Stimulated activated CD4-positive, alpha-beta T cell treated with anti-CD3 and anti-CD28 coated beads, TNF-alpha, amount 100 ng/mL, for 4 hours (primary cell): ENCODE data around the gene EIF3B.
"Not testable (repeated sequence)": the region's sequence is repeated elsewhere in the genome, so short reads cannot be mapped to it uniquely, and the experiment has no call there.

ENCODE experiments used
- DNase-seq, 3 experiments: peaks; one replicate each; pipeline ENCODE4 v3.0.0-alpha.2; 2020; ENCODE audit warnings: low read depth in 3 of 3

The EIF3B gene

GRCh38 chr7:2399848-2400587, 45.4 kb downstream of the EIF3B start:
- no peak for DNase-seq

DNA sequence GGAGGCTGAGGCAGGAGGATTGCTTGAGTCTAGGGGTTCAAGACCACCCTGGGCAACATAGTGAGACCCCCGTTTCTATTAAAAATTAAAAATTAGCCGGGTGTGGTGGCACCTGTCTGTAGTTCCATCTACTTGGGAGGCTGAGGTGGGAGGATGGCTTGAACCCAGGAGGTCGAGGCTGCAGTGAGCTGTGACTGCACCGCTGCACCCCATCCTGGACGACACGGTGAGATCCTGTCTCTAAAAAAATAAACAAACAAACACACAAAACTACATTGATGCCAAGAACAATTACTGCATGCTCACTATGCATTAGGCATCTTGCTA, 48.0 kb downstream of the EIF3B start:
- no peak for DNase-seq

DNA sequence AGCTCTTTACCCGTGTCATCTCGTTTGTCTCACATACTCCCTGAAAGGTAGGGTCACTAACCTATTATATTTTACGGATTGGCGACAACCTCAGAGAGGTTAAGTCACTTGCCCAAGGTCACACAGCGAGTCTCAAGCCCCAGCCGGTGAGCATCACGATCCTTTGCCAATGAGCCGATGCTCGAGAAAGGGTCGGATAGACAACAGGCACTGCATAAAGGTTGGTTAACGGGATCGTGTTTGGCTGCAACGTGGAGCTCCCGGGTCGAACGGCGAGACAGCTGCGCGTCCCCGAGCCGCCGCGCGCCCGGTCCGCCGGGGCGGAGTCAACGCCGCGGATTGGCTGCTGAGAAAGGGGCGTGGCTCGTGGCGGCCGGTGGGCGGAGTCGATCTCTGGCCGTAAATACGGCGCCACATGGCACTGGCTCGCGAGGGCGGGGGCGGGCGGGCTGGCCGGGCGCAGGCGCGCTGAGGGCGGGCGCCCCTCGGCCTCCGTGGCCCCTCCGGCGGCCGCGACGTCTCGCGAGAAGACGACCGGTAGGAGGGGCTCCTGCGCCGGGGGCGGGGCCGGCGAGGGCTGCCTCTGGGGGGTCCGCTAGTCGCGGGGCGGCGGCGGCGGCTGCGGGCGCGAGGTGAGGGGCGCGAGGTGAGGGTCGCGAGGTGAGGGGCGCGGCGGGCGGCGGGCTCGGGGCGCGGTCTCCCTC, 48.5 kb downstream of the EIF3B start, which contains the start of gene CHST12:
Gene CHST12, plus strand, starts transcription at position 598 of the 704 bp plus-strand sequence. CDS start 29,029 bp downstream, outside the sequence.
- DNase-seq, result peak; percentile 86 to 91 (median 89)

- peak in 1 of 3 experiments; percentile 19 for DNase-seq
Observed at GRCh38 chr7:2403718-2404648, 49.4 kb downstream of the EIF3B start.

DNA sequence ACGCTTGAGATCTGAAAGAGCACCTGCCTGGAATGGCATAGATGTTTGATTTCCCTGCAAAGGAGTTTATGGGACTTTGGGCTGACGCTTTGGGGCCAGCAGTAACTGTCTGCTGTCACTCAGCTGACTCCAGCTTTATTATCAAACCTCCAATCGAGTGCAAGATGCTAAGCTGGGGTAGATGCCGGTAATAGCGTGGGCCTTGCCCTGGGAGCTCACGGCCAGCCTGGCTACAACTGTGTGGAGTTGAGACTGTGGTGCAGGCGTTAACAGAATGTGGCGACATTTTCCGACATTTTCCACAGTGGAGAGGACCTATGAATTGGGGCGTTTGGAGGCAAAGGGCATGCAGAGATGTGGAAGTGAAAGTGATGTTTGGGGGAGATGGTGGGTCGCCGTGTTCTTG, 50.1 kb downstream of the EIF3B start:
- no peak for DNase-seq

DNA sequence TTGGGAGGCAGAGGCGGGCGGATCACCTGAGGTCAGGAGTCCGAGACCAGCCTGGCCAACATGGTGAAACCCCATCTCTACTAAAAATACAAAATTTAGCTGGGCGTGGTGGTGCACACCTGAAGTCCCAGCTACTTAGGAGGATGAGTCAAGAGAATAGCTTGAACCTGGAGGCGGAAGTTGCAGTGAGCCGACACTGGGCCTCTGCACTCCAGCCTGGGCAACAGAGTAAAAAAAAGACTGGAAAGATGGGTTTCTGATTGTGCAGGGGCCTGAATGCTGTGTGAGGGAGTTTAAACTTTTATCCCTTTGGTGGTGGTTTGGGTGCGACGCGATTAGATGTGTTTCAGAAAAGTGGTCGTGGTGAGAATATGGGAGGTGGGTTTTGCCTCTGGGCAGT, 50.6 kb downstream of the EIF3B start:
- DNase-seq, result no peak

- peak in 1 of 3 experiments; percentile 25 for DNase-seq
Observed at GRCh38 chr7:2405601-2406345, 51.1 kb downstream of the EIF3B start.

DNA sequence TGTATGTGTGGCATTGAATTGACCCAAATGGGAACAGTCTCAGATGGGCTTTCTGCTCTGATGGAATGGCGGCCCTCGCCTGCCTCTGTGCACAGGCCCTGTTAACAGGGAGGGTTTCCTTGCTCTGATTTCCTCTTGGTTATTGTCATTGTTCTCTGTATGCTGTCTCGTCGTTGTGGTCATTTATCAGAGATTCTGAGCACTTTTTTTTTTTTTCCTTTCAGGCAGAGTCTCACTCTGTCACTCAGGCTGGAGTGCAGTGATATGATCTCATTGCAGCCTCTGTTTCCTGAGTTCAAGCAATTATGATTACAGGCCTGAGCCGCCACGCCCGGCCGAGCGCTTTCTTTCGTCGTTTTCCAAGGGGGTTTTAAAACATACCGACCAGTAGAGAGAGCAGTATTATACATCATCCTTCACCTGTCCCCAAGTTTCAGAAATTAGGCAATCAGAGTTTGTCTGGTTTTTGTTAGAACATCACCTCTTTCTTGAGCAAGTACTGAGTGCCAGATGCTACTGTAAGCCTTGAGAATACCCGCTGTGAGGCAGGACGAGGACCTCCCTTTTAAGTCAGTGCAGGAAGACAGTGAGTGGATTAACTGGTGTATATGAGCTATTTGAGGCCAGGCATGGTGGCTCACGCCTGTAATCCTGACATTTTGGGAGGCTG, 55.3 kb downstream of the EIF3B start:
- no peak for DNase-seq

DNA sequence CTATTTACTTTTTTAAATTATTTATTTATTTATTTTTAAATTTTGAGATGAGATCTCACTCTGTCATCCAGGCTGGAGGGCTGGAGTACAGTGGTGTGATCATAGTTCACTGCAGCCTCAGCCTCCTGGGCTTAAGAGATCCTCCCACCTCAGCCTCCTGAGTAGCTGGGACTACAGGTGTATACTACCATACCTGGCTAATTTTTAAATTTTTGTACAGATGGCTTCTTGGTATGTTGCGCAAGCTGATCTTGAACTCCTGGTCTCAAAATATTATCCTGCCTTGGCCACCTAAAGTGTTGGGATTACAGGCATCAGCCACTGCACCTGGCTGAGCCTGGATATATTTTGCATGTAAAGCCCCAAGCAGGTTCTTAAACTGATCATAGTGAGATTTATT, 56.4 kb downstream of the EIF3B start:
- no peak for DNase-seq

GRCh38 chr7:2411815-2412586, 57.4 kb downstream of the EIF3B start:
- DNase-seq, result no peak

DNA sequence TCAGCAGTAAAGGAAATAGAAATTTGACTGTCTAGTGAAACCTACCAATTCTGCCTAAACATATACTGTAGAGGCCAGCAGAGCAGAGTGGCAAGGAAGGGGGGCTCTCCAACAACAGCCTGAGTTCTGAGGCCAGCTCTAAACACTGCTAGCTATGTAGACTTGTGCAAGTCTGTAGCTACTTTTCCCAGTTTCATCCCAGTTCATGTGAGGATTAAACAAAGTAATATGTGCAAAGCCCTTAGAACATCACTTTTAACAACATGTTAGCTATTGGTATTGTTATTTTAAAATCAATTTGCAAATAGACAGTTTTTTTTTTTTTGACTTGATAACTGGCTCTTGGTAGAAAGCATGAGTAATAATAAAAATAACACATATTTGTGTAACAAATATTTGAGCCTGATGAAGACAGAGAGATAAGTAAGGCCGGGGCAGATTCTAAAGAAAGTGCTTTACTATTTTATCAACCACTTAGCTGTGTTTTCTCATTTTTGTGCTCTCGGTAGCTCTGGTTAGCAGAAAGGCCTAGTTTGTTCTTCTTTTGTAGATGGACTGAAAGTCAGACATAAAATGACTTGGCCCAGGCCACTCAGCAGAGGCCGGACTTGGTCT, 58.1 kb downstream of the EIF3B start:
- no peak for DNase-seq

DNA sequence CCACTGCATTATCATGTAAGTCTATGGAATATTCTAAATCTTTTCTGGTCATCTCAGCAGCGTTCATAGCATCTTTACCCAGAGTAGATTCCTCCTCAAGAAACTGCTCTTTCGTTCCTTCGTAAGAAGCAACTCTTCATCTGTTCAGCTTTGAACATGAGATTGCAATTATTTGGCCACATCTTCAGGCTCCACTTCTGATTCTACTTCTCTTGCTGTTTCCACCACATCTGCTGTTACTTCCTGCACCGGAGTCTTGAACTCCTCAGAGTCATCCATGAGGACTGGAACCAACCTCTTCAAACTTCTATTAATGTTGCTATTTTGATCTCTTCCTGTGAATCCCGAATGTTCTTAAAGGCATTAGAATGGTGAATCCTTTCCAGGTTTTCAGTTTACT, 61.4 kb downstream of the EIF3B start:
- DNase-seq, result no peak

DNA sequence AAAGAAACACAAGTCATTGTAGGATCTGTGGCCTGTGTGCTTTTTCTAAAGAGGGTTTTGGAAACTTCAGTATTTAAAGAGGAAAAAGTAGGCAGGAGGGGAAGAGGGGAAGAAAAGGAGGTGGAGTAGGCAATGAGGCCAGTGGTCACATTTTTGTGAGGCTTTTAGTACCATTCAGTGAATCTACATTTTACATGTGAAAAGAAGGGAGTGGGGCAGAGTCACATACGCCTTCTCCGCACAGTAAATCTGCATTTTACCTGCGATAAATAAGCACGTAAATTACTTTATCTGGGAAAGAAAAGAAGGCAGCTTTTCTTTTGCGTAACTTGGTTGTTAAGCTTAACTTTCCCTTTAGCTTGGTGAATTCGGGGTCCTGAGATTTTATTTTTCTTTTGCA, 62.0 kb downstream of the EIF3B start:
- no peak for DNase-seq

- DNase-seq, result not testable (repeated sequence)
Observed at GRCh38 chr7:2417178-2417577, 62.6 kb downstream of the EIF3B start.

GRCh38 chr7:2417981-2418481, 63.4 kb downstream of the EIF3B start:
- no peak for DNase-seq

DNA sequence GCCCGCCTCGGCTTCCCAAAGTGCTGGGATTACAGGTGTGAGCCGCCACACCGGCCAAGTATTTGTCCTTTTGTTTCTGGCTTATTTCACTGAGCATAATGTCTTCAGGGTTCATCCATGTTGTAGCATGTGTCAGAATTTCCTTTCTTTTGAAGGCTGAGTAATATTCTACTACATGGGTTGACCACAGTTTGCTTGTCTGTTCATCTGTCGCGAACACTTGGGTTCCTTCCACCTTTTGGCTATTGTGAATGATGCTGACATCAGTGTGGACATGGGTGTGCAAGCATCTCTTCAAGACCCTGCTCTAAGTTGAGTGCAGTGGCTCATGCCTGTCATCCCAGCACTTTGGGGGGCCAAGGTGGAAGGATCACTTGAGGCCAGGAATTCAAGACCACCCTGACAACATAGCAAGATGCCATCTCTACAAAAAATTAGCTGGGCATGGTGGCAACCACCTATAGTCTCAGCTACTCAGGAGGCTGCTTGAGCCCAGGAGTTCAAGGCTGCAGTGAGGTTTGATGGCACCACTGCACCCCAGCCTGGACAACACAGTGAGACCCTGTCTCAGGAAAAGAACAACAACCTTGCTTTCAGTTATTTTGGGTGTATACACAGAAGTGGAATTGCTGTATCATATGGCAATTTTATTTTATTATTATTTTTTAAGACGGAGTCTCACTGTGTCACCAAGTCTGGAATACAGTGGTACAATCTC, 65.7 kb downstream of the EIF3B start:
- DNase-seq, result no peak

GRCh38 chr7:2421943-2422310, 67.3 kb downstream of the EIF3B start:
- no peak for DNase-seq

- DNase-seq, result no peak
Observed at GRCh38 chr7:2425749-2426148, 71.1 kb downstream of the EIF3B start.
